Stomach (tissue), 9 donors: Measurements from ENCODE around the gene SH3RF3. TPM values are rescaled to one million over a fixed set of nuclear protein-coding genes. Genes with fewer than 3 reads are reported as not detected.

ENCODE experiments used
- DNase-seq, 2 donors: peaks; one replicate each; pipeline versions ENCODE4 v3.0.0 to v3.0.0-alpha.2; 2013 to 2019
- H3K27ac ChIP-seq, 5 donors: fragments of 200-600 bp in 4 of 5; sonication (generic) in 4 of 5; one replicate each; pipeline ENCODE4 v1.5.1; 2013 to 2019; ENCODE audit warnings: mild to moderate bottlenecking in 1 of 5, moderate library complexity in 1 of 5
- H3K27me3 ChIP-seq, 3 donors: fragments of 200-600 bp; sonication (generic); one replicate each; pipeline ENCODE4 v1.5.1; 2017 to 2019; ENCODE audit warnings: mixed run types in 1 of 3
- H3K36me3 ChIP-seq, 4 donors: fragments of 200-600 bp; sonication (generic); 1 replicate in 3 of 4; 2 replicates in 1 of 4; pipeline ENCODE4 v1.5.1; 2016 to 2019
- H3K4me1 ChIP-seq, 4 donors: fragments of 200-600 bp; sonication (generic); one replicate each; pipeline ENCODE4 v1.5.1; 2016 to 2019
- H3K4me3 ChIP-seq, 4 donors: fragments of 200-600 bp; sonication (generic) in 3 of 4; one replicate each; pipeline ENCODE4 v1.5.1; 2016 to 2019; ENCODE audit warnings: mild to moderate bottlenecking in 1 of 4
- H3K9me3 ChIP-seq, 4 donors: fragments of 200-600 bp; sonication (generic); one replicate each; pipeline ENCODE4 v1.5.1; 2016 to 2019
- CTCF ChIP-seq, 7 experiments: fragments of 450-650 bp in 4 of 7; fragments of 200-600 bp in 3 of 7; sonication (generic) in 3 of 7; IDR thresholded peaks; one replicate each; pipeline ENCODE4 v1.5.1; 2016 to 2019; ENCODE audit warnings: antibody characterized with exemption in 7 of 7, control low read depth in 2 of 7, mild to moderate bottlenecking in 1 of 7
- EP300 ChIP-seq: sonication (generic); formaldehyde crosslinking; IDR thresholded peaks from one replicate; pipeline ENCODE4 v1.6.1; 2017; ENCODE audit warnings: antibody characterized with exemption
- POLR2A ChIP-seq, 4 donors: fragments of 450-650 bp; IDR thresholded peaks; one replicate each; pipeline ENCODE4 v1.6.1; 2016; ENCODE audit warnings: antibody characterized with exemption in 4 of 4, control low read depth in 2 of 4, mild to moderate bottlenecking in 1 of 4, moderate library complexity in 1 of 4
- POLR2AphosphoS5 ChIP-seq, 3 donors: sonication (generic); formaldehyde crosslinking; IDR thresholded peaks; one replicate each; pipeline ENCODE4 v1.6.1; 2016; ENCODE audit warnings: antibody characterized with exemption in 3 of 3
- WGBS, 5 donors: extraction: QIAGEN DNeasy Blood & Tissue Kit in 3 of 5; methylation state at CpG; one replicate each; pipeline versions ENCODE4 v1.1.5 to v1.1.7; 2013 to 2018; 5-methylcytosine and 5-hydroxymethylcytosine counted together
- intact Hi-C: fragments of 100-400 bp; cut with DNase I; formaldehyde crosslinking; loops from one replicate; pipeline ENCODE4 v1.15.1; 2023; ENCODE audit warnings: low total_unique reads
- polyA plus RNA-seq, 3 donors: library from polyadenylated mRNA; stranded (reverse); fragments of 200-250 nt; gene quantifications; one replicate each; pipeline ENCODE4 v1.2.3, GENCODE V29; 2013
- total RNA-seq, 5 donors: library from RNA; depleted of rRNA; stranded (reverse); fragments of >200 nt; gene quantifications; one replicate each; pipeline versions ENCODE4 v1.1.0 to v1.2.3, GENCODE V29; 2014 to 2016
- donor health status: healthy with polysubstance abuse.
- donor health status: Bipolar disorder and iron deficiency.
- donor health status: healthy.

The SH3RF3 gene
- total and polyA plus RNA-seq, 8 donors = 0.87 to 11.1 (median 4.4) TPM

GRCh38 chr2:109403841-109404201 lies 274.8 kb downstream of the SH3RF3 start:
- 78 to 91% (median 86%) methylated on average over 4 to 5 of the region's 5 CpGs for WGBS, 5 donors
- Histone ChIP-seq H3K9me3 (no peaks in the 10 kb centered on the region), H3K4me3 (no peak overlapping the region), H3K36me3 (peaks cover 0 to 5% (median 2%) of the 10 kb centered on the region in 4 donors), H3K4me1 (no peaks in the 10 kb centered on the region), H3K27me3 (no peaks in the 10 kb centered on the region), H3K27ac (no peak overlapping the region)
- TF ChIP-seq CTCF (IDR thresholded peaks at IDR 0.05) = no peak
- no peak for TF ChIP-seq POLR2A (IDR thresholded peaks at IDR 0.05)
- TF ChIP-seq POLR2AphosphoS5 (IDR thresholded peaks at IDR 0.05) = no peak
- no peak for TF ChIP-seq EP300
- no peak for DNase-seq
- intact Hi-C loops = no loop called here

- Histone ChIP-seq H3K27ac (no peak overlapping the region), H3K4me1 (no peaks in the 10 kb centered on the region), H3K36me3 (peaks cover 0 to 3% (median 0%) of the 10 kb centered on the region in 4 donors), H3K9me3 (no peaks in the 10 kb centered on the region), H3K27me3 (no peaks in the 10 kb centered on the region), H3K4me3 (no peak overlapping the region)
- no peak for DNase-seq
- WGBS, 5 donors = 89 to 96% (median 94%) methylated on average over 6 of the region's 6 CpGs
- intact Hi-C loops = no loop called here
- TF ChIP-seq POLR2A (IDR thresholded peaks at IDR 0.05) (no peak), EP300 (no peak), CTCF (IDR thresholded peaks at IDR 0.05) (no peak)
Measured at GRCh38 chr2:109404681-109405080, 275.7 kb downstream of the SH3RF3 start.

- intact Hi-C loops = no loop called here
- H3K27ac ChIP-seq = no peak overlapping the region
- no peaks in the 10 kb centered on the region for H3K36me3 ChIP-seq
- peaks cover 0 to 8% (median 2%) of the 10 kb centered on the region in 4 donors for H3K4me1 ChIP-seq
- DNase-seq = no peak
- H3K4me3 ChIP-seq = no peak overlapping the region
- TF ChIP-seq POLR2A (IDR thresholded peaks at IDR 0.05) = no peak
- no peak for TF ChIP-seq CTCF (IDR thresholded peaks at IDR 0.05)
- TF ChIP-seq POLR2AphosphoS5 (IDR thresholded peaks at IDR 0.05) = no peak
- no peak for TF ChIP-seq EP300
- no peaks in the 10 kb centered on the region for H3K9me3 ChIP-seq
- H3K27me3 ChIP-seq = no peaks in the 10 kb centered on the region
- WGBS, 5 donors = 88 to 92% (median 89%) methylated on average over 9 to 10 of the region's 10 CpGs
Measured at GRCh38 chr2:109405873-109406272, 276.9 kb downstream of the SH3RF3 start.

GRCh38 chr2:109406301-109406700 lies 277.3 kb downstream of the SH3RF3 start:
- H3K9me3 ChIP-seq = no peaks in the 10 kb centered on the region
- H3K27me3 ChIP-seq = no peaks in the 10 kb centered on the region
- no peak overlapping the region for H3K4me3 ChIP-seq
- H3K27ac ChIP-seq = no peak overlapping the region
- WGBS, 5 donors = 76 to 91% (median 82%) methylated on average over 8 of the region's 8 CpGs
- H3K36me3 ChIP-seq = no peaks in the 10 kb centered on the region
- no peak for TF ChIP-seq CTCF (IDR thresholded peaks at IDR 0.05)
- TF ChIP-seq EP300 = no peak
- no peak for TF ChIP-seq POLR2AphosphoS5 (IDR thresholded peaks at IDR 0.05)
- TF ChIP-seq POLR2A (IDR thresholded peaks at IDR 0.05) = no peak
- DNase-seq = no peak
- peaks cover 0 to 12% (median 2%) of the 10 kb centered on the region in 4 donors for H3K4me1 ChIP-seq
- intact Hi-C loops = no loop called here
